GM19238 (cell line): Measurements from ENCODE around the gene B3GNT9.
"Not testable (repeated sequence)": the region's sequence is repeated elsewhere in the genome, so short reads cannot be mapped to it uniquely, and the experiment has no call there.

Source experiments
- DNase-seq: peaks from one replicate; pipeline ENCODE4 v3.0.0; 2011; ENCODE audit warnings: low spot score; ENCODE audit not compliant: insufficient read length

B3GNT9 gene

DNA sequence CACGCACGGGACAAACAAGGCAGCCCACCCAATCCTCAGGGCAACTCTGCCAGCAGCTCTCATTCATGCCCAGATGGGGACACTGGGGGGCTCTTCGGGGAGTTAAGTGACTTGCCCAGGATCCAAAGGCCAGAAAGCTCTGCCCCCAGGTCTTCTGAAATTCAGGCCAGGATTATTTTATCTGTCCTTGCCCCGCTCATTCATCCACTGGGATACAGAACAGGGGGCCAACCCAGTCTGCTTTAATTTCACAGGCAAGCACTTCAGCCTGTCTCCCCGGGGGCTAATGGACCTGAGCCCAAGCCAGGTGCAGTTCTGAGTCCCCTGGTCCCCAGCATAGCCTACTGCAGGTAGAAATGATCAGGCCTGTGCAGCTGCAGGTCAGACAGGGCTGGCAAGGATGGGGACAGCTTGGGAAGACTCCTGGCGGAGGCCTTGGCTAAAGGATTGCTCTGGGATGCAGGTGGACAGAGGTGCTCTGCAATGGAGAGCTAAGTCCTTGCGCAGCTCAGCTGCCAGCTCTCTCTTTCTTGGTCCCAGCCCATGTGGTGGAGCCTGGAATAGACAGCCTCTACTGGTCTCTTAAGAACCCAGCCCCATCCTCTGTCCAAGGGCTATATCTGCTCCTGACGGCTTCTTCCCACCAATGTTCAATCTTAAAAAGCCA lies 766 bp upstream of the B3GNT9 start:
- DNase-seq: no peak

DNA sequence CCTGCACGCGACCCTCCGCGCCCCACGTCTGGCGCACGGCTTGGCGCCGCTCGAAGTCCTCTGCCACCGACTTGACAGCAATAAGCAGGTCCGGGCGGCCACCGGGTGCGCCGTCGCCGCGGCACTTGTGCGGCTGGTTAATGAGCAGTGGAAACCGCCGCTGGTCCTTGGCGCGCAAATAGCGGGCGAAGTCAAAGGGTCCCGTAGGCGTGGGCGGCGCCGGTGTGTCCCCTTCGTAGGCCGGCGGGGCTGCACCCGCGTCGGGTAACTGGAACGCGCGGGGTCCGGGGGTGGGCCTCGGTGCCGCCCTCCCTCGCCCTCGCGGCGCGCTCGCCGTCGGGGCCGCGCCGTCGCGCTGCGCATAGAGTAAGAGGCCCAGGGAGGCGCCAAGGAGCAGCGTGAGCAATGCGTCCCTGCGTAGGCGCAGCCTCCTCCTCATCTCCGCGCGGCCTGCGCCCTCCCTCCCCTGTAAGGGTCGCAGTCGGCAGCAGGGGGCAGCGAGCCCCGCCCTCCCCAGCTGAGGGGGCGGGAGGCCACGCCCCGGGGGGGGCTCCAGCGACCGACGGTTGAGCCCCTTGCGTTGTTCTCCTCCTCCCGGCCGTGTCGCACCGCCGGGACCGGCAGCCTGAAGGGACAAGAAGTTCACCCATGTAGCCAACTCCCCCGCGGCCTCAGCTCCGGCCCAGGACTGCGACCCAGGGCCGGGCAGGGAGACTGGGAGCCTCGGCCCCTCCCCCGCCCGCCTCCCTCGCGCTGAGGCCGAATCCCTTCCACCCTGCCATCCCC lies 558 bp downstream of the B3GNT9 start:
- peak; percentile 60 for DNase-seq

DNA sequence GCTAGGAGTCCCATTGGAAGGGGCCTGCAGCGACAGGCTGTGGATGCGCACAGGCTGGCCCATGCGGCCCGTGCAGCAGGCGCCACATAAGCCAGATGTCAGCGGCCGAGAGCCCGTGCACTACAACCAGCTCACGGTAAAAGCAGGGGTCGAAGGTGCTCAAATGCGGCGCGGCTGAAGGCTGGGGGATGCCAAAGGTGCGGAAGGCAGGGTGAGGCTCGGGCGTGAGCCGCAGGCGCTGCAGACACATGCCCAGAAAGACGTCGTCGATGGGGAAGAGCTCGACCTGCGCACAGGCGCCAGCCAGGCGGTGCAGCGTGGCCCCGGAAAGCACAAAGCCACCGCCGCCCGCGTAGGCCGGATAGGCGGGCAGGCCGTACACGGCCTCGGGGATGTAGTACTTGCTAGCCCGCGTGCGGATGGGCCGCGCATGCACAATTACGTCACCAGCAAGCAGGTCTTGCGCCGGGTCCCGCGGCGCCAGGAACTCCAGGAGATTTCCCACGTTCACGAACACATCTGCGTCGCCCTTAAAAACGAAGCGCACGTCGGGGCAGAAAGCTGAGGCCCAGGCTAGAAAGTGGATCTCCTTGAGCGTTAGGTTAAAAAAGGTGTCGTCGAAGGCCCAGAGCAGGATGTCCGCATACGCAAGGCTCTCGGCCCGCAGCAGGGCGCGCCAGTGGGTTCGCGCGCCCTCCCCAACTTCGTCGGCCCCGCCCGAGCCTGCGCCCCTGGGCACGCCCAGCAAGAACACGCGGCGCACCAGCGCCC lies 1.3 kb downstream of the B3GNT9 start:
- no peak for DNase-seq

DNA sequence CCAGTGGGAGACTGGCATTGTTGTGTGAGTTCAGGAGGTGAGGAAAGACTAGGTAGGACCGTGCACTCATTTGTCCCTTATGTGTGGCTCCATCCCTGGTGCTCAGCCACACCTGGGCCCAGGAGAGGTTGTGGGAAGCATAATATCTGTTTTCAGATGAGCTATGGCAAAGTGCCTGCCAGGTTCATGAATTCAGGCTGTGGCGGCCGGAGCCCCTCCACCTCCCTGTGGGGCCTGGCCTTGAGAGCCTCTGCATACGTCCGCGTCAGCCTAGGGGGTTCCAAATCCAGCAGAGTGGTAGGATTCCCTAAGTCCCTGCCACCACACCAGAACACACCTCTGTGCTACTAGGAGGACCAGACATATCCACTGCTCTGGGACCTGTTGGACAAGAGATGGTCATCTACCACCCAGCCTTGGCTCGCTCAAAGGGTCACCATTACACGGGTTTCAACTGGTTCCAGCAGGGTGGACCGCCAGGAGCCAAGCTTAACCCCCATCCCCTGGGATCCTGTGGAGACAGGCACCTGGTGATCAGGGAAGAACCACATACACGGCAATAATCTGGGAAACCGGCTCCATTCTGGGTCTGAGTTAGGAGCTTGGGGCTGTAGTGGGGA lies 2.0 kb downstream of the B3GNT9 start:
- DNase-seq: no peak

DNA sequence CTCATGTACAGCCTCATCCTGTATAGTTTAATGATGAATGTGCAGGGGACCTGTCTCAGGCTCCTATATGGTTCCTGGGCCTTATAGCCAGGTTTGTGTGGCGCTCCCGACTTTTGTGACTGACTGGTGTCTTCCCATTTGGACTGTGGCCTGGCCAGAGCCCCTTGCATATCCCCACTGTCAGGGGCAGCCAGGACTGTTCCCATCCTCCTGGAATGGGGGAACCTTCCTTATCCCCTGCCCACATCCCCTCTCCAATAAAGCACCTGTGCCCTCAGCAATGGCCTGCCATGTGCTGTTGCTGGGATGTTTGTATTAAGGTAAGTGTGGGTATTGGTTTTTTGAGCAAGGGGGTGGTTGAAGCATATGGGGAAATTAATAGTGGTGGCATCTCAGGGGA lies 2.6 kb downstream of the B3GNT9 start:
- DNase-seq: no peak

DNA sequence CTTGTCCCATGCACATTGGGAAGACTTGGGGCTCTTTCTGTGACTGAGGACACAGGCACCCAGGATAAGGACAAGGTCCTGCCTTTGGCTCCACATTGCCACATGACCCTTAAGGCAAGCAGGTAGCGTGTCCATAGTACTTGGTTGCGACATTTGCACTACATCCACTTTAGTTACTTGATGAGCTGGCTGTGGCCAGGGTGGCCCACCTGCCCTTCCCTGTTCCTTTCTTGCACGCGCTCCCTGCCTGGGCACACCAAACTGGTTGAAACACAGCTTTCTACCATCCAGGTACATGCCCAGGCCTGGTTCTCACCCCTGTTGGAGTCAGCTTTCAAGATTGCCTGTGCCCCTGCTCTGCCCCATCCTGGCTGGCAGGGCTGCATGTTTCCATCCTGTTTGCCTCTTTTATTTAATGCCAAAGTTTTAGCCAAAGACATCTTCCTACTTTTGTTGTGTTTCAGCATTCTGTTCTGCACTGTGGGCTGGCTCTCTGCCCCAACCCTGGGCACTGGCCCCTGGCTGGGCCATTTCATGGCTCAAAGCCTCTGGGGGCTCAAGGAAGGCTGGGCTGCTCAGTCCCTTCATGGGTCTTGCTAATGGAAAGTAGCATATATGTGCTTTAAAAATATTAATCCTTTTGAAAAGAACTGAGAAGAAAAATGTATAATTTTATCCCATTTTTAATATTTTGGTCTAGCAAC lies 3.2 kb downstream of the B3GNT9 start:
- no peak for DNase-seq

DNA sequence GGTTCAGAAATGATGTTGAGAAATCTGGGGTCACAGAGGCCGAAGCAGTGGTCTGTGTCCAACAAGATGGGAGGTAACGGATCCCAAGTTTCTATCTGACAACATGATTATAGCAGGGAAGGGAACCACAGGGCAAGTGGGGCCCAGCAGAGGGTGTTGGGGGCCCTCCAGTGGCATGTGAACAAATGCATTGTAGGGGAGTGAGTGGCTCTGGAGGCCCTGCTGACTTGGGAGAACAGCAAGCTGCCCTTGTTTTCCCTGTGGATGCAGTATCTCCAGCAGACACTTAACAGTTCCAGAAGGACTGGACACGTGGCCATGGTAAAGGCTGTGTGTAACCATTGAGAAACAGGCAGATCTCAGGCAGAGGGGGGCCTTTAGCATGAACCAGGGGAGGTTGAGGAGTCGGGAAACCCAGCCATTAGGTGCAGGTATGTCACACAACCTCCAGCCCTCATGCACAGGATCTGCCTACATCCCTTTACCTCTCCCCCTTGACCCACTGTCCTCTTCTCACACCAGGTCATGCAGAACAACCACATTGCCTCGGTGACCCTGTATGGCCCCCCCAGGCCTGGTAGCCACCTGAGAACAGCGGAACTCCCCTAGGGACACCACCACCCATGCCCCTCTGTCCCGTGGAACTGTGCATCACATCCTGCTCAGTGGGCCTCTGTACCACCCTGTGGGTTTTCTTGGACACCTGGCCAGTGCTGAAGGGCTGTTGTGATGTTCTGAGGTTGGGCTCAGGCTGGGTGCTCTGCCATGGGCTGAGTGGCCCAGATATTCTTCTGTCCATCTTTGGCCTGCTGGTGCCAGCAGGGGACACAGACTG lies 4.1 kb downstream of the B3GNT9 start:
- DNase-seq: no peak

DNA sequence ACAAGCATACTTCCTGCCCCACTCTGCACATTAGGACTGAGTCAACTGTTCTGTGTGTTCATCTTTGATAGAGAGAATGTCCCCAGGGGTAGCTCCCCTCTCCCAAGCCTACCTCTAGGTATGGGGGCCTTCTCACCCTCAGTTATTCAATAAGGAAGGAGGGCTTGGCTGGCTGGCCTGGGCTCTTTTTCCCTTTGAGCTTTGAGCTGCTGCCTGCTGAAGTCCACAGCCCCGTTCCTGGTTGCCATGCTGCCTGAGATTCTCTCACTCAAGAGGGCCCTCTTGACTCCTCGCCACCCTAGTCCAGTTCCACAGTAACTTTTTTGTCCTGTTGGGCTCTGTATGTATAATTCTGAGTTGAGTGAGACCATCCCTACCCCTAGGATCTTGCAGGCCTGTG lies 5.1 kb downstream of the B3GNT9 start:
- DNase-seq: no peak

DNA sequence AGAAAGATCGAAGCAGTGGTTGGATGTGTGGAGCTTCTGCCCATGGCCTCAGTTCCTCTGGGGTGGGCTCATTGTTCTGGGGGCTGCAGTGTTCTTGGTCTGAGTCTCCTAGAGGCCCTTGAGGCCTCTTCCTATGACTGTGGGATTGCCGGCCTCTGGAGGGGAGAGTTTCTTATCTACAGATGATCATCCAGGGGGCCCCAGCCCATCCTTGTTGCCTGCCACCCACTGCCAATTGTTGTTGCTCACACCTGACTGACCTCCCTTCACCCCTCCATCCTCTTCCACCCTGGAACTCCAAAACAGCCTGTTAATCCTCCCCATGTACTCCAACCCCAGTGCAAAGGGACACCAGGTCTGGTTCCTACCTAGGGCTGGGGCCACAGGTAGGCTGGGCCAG lies 5.9 kb downstream of the B3GNT9 start:
- DNase-seq: no peak

DNA sequence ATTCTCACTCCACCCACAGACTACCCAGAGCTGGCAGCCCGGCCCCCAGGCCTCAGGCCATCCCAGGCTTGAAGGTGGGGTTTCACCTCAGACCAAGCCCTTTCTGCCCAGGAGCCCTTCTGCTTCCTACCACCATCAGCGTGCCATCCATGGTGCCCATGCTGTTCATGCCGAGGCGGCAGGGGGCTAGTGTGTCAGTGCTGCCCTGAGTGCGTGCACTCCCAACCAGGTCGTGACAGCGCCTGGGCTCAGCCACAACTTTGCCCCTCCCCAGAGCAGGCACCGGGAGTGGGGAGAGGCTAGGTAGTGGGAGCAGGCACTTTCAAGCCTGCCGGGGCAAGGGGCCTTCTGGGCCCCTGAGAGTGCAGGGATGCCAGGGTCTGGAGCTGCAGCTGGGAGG lies 8.5 kb downstream of the B3GNT9 start:
- no peak for DNase-seq

DNA sequence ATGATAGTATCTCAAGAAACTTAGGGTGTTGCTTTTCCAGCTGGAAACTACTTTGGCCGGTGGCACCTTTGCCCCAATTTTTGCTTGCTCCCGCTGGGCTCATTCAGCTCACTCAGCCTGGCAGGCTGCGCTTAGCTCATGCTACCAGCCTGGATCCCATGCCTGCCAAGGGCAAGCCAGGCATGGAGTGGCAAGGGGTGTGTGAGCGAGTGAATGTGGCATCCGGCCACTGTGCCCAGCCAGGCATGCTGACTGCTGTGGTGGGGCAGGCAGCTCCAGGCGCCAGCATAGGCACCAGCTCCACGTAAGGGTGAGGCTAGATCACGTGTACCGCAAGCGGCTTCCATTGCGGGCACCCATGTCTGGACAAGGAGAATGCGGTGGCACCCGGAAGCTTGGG lies 9.4 kb downstream of the B3GNT9 start:
- DNase-seq: no peak

DNA sequence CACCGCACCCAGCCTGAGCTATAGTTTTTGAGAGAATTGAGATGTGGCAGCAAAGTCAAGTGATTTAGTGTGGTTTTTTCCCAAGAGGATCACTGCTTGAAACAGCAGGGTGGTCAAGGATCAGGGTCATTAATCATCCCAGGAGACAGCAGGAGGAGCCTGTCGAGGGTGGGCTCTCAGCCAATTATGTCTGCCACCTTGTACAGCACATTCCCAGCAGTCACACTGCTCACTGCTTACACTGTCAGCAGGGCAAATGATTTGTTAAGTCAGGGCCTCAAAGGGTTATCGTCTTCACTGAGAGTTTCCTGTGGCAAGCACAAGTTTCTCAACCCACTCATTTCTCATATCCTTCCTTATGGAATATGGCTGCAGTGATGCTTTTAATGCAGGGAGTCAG lies 13.2 kb downstream of the B3GNT9 start:
- no peak for DNase-seq

DNA sequence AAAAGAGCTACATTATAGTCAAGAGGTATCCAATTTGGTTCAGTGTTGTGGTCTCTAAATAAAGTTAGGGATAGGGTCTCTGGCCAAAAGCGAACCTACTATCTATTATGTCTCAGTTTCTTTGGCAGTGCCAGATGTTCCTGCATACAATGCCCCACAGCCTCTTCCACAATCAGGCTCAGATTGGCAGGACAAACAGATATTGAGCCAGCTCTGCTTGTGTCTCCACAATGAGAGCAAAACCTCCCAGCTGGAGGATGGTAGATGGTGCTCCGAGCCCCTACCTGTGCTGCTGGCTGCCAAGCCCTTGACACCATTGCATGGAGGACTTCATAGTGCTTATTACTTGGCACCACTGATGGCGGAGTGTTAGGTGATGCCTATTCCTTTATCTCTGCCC lies 21.4 kb downstream of the B3GNT9 start:
- DNase-seq: no peak

DNA sequence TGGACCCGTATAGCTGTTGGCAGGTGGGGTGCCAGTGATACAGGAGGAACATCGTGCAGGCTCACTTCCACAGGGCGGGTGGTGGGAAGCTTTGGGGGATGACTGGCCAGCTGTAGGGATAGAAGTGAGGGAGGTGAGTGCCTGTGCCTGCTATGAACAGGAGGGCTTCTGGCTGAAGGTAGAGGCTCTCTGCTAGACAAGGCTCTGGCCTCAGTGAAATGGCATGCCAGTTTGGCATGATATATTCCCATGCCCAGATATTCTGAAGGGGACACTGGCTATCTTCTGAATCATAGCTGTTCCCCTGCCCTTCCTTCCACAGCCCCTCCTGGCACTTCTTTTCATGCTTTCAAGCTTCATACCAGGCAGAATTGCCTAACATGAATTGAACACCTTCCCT lies 21.9 kb downstream of the B3GNT9 start:
- no peak for DNase-seq

DNA sequence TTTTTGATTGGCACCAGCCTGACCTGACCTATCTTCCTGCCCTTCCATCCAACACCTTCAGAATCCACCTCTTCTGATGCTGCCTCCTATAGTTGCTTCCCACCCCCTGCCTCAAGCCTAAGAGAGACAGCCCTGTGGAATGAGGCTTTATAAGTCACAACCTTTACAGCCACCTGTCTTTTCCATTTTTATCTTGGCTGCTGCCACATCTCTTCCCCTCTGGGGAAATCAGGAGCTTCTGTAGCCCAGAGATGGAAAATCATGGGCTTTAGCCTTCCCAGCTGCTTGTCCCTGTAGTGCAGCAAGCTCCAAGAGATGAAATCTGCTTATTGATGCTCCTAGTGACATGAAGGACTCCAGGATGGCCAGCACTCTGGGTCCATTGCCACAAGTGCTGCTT lies 22.4 kb downstream of the B3GNT9 start:
- no peak for DNase-seq

DNA sequence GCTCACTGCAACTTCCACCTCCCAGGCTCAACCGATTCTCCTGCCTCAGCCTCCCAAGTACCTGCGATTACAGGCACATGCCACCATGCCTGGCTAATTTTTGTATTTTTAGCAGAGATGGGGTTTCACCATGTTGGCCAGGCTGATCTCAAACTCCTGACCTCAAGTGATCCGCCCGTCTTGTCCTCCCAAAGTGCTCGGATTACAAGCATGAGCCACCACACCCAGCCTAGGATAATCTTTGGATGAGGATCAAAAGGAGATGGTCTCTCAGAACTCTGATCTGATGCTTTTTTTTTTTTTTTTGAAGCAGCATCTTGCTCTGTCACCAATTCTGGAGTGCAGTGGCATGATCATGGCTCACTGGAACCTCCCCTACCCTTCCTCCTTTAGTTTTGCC lies 28.0 kb downstream of the B3GNT9 start:
- not testable (repeated sequence) for DNase-seq

DNA sequence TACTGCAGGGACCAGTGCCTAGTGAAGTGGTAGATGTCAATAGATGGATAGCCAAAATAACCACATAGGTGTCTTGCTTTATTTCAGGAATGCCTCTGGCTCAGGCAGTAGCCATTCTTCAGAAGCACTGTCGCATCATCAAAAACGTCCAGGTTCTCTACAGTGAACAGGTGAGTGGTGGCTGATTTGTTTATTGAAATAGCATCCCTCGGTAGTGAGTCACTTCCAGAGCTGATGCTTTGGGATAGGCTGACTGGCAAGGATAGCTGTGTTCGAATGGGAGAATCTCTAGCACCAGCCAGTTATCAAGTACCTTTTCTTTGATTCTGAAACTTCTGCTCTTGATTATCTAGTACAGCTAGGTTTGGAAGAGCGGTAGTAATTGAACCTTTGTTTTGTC lies 30.8 kb downstream of the B3GNT9 start:
- no peak for DNase-seq

DNA sequence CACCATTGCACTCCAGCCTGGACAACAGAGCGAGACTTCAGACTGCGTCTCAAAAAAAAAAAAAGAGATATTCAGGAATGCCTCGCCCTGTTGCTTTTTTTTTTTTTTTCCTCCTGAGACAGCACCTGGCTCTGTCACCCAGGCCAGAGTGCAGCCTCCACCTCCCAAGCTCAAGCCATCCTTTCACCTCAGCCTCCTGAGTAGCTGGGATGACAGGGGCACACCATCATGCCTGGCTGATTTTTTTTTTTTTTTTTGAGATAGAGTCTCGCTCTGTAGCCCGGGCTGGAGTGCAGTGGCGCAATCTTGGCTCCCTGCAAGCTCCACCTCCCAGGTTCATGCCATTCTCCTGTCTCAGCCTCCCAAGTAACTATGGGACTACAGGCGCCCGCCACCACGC lies 33.1 kb downstream of the B3GNT9 start:
- DNase-seq: no peak

DNA sequence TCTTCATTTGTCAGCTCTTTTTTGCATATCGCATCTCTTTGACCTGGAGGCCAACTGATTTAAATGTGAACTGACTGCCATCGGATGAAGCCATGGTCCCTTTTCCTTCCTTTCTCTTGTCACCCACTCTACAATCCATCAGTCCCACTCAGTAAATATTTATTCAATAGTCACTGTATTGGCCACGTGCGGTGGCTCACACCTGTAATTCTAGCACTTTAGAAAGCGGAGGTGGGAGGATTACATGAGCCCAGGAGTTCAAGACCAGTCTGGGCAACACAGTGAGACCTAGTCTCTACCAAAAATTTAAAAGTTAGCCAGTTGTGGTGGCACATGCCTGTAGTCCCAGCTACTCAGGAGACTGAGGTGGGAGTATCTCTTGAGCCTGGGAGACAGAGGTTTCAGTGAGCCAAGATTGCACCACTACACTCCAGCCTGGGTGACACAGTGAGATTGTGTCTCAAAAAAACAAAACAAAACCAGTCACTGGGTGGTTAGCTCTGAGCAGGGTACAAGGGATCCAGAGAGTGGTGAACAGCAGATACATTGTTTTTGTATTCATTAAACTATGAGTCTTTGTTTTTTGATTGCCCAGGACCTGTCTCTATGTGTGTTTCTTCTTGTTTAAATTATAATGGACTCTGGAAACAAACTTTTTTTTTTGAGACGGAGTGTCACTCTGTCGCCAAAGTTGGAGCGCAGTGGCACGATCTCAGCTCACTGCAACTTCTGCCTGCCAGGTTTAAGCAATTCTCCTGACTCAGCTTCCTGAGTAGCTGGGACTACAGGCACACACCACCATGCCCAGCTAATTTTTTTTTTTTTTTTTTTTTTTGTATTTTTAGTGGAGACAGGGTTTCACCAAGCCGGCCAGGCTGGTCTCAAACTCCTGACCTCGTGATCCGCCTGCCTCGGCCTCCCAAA lies 34.1 kb downstream of the B3GNT9 start:
- no peak for DNase-seq
